ENCODE results near the gene C2CD4D.

C2CD4D gene

GRCh38 chr1:151862604-151863003 is 23.0 kb upstream of the C2CD4D start:
- H3K9me3 ChIP-seq (ENCODE audit: severe bottlenecking): no peaks in the 10 kb centered on the region
- no peak for ATAC-seq (ENCODE audit: low read depth)
- H3K4me3 ChIP-seq (ENCODE audit: severe bottlenecking): no peak overlapping the region
- H3K4me1 ChIP-seq (ENCODE audit: insufficient read depth, poor library complexity, severe bottlenecking): peaks cover 12% of the 10 kb centered on the region
- DNase-seq (ENCODE audit: low spot score): no peak
- no peak for TF ChIP-seq CTCF (IDR thresholded peaks at IDR 0.05; ENCODE audit: poor library complexity, severe bottlenecking)
- no peaks in the 10 kb centered on the region for H3K27me3 ChIP-seq (ENCODE audit: insufficient read depth, poor library complexity, severe bottlenecking)
- no peak overlapping the region for H3K27ac ChIP-seq (ENCODE audit: poor library complexity, severe bottlenecking)
- no peaks in the 10 kb centered on the region for H3K36me3 ChIP-seq (ENCODE audit: low read depth)

DNA sequence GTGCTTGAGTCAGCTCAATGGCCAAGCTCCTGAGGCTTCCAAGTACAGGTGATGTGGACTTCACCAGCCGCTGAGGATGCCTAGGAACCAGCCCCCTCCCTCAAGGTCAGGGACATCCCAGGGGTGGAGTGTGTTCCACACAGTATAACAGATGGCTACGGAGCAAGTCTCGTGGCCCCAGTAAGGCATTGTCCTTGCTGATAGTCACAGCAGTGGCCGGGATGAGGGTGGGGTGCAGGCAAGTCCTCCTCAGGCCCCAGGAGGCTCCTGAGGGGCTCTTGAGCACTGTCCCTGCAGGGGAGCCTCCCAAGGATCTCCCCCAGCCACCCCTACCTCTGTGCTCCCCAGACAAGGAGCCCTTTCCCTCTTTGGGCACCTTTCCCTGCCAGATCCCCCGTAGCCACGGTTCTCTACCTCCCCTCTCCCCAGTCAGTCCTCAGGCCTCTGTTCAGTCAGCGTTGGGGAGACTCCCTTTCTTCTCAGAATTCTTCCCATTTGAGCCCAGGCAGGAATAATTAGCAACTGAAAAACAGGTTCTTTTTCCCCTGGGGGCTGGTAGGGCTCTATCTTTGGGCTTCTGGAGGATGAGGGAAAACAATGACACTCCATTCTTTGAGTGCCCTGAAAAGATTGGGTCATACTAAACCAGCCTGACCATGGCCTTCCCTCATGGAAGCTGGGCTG is 21.0 kb upstream of the C2CD4D start:
- Histone ChIP-seq H3K9me3 (ENCODE audit: severe bottlenecking) (no peaks in the 10 kb centered on the region), H3K27ac (ENCODE audit: poor library complexity, severe bottlenecking) (no peak overlapping the region), H3K36me3 (ENCODE audit: low read depth) (no peaks in the 10 kb centered on the region), H3K4me3 (ENCODE audit: severe bottlenecking) (no peak overlapping the region), H3K27me3 (ENCODE audit: insufficient read depth, poor library complexity, severe bottlenecking) (no peaks in the 10 kb centered on the region), H3K4me1 (ENCODE audit: insufficient read depth, poor library complexity, severe bottlenecking) (peaks cover 12% of the 10 kb centered on the region)
- TF ChIP-seq CTCF (IDR thresholded peaks at IDR 0.05; ENCODE audit: poor library complexity, severe bottlenecking): no peak
- DNase-seq (ENCODE audit: low spot score) (no peak), ATAC-seq (ENCODE audit: low read depth) (no peak)

DNA sequence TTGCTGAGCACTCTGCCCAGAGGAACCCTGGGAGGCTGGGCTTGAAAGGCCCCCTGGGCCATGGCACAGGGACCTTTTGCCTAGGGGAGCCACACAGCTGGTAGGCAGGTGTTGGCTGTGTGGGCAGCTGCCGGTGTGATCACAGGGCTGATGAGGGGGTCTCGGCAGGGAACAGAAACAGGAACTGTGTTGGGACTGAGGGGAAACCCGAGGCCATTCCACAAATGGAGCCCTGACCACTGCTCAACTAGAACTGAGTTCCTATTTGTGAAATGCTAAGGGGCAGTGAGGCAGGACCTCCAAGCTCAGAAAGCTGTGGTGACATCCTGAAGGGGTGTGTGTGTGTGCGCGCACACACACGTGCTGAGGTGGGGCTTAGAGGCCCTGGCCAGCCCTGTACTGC is 20.3 kb upstream of the C2CD4D start:
- no peak for TF ChIP-seq CTCF (IDR thresholded peaks at IDR 0.05; ENCODE audit: poor library complexity, severe bottlenecking)

DNA sequence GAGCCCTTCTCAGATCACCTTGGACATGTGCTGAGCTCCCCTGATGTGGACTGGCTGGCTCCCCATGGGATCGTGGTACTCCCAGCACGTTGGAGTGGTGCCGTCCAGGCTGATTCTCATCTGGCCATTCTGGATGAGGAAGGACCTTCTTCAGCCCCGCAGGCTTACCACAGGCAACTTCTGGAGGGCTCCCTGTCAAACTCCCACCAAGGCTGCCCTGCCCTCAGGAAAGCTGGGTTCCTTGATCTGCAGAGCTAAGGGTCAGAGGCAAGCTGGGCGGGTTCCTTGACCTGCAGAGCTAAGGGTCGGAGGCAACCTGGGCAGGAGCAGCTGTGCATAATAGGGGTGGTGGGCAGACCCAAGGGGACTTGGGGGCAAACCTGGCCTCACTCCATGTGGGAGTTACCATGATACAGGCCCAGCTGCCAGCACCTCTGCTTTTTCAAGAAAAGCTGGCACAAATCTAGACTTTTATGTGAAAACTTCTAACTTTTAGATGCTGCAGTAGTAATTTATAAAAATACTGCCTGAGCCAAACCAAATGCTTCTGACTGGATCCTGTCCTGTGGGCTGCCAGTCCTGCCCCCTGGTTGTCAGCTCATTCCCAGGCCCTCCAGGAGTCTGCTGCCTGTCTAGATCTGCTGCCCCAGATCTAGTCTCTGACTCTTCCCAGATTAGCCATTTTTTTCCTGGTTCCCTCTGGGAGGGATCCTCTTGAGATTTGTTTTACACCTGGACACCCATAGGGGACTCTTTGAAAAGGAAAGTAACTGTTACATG is 19.5 kb upstream of the C2CD4D start:
- DNase-seq (ENCODE audit: low spot score): no peak
- TF ChIP-seq CTCF (IDR thresholded peaks at IDR 0.05; ENCODE audit: poor library complexity, severe bottlenecking): no peak
- Histone ChIP-seq H3K4me3 (ENCODE audit: severe bottlenecking) (no peak overlapping the region), H3K27ac (ENCODE audit: poor library complexity, severe bottlenecking) (peak overlapping the region; percentile 24), H3K36me3 (ENCODE audit: low read depth) (no peaks in the 10 kb centered on the region), H3K4me1 (ENCODE audit: insufficient read depth, poor library complexity, severe bottlenecking) (peaks cover 12% of the 10 kb centered on the region), H3K9me3 (ENCODE audit: severe bottlenecking) (no peaks in the 10 kb centered on the region), H3K27me3 (ENCODE audit: insufficient read depth, poor library complexity, severe bottlenecking) (no peaks in the 10 kb centered on the region)
- 0 out of 3 replicates have a peak, but pooled peaks have one; percentile 27 for ATAC-seq (ENCODE audit: low read depth)

More for the DNA sequence above, 20.3 kb upstream of the C2CD4D start:
- no peaks in the 10 kb centered on the region for H3K27me3 ChIP-seq (ENCODE audit: insufficient read depth, poor library complexity, severe bottlenecking)
- ATAC-seq (ENCODE audit: low read depth) (no peak), DNase-seq (ENCODE audit: low spot score) (no peak)
- H3K4me3 ChIP-seq (ENCODE audit: severe bottlenecking): no peak overlapping the region
- no peaks in the 10 kb centered on the region for H3K36me3 ChIP-seq (ENCODE audit: low read depth)
- no peaks in the 10 kb centered on the region for H3K9me3 ChIP-seq (ENCODE audit: severe bottlenecking)
- no peak overlapping the region for H3K27ac ChIP-seq (ENCODE audit: poor library complexity, severe bottlenecking)
- peaks cover 12% of the 10 kb centered on the region for H3K4me1 ChIP-seq (ENCODE audit: insufficient read depth, poor library complexity, severe bottlenecking)

All from RWPE2 (cell line).